ENCODE data around the gene WIPF3.

WIPF3 gene

GRCh38 chr7:29809533-29810155, 3.3 kb downstream of the WIPF3 start:
- peak in 1 of 2 experiments; percentile 25 for DNase-seq

GRCh38 chr7:29810297-29810696, 4.0 kb downstream of the WIPF3 start:
- no peak for DNase-seq

GRCh38 chr7:29810813-29811482, 4.6 kb downstream of the WIPF3 start:
- DNase-seq, result no peak

GRCh38 chr7:29811586-29811985, 5.3 kb downstream of the WIPF3 start:
- peak; percentile 31 to 48 for DNase-seq

GRCh38 chr7:29812185-29812876, 6.0 kb downstream of the WIPF3 start:
- DNase-seq, result no peak

- no peak for DNase-seq
Observed at GRCh38 chr7:29815181-29816105, 9.1 kb downstream of the WIPF3 start.

GRCh38 chr7:29818308-29818707, 12.0 kb downstream of the WIPF3 start:
- DNase-seq, result no peak

GRCh38 chr7:29825775-29826529, 19.6 kb downstream of the WIPF3 start:
- no peak for DNase-seq

GRCh38 chr7:29826530-29826822, 20.2 kb downstream of the WIPF3 start:
- DNase-seq, result no peak

GRCh38 chr7:29826904-29827303, 20.6 kb downstream of the WIPF3 start:
- DNase-seq, result no peak

GRCh38 chr7:29831705-29832104, 25.4 kb downstream of the WIPF3 start:
- DNase-seq, result no peak

- DNase-seq, result no peak
Observed at GRCh38 chr7:29833929-29834328, 27.6 kb downstream of the WIPF3 start.

GRCh38 chr7:29835718-29836117, 29.4 kb downstream of the WIPF3 start:
- DNase-seq, result no peak

GRCh38 chr7:29839302-29839701, 33.0 kb downstream of the WIPF3 start:
- no peak for DNase-seq

GRCh38 chr7:29839921-29840320, 33.6 kb downstream of the WIPF3 start:
- DNase-seq, result no peak

- DNase-seq, result no peak
Observed at GRCh38 chr7:29840701-29841100, 34.4 kb downstream of the WIPF3 start.

- DNase-seq, result no peak
Observed at GRCh38 chr7:29841926-29842701, 35.8 kb downstream of the WIPF3 start.

GRCh38 chr7:29843093-29843492, 36.8 kb downstream of the WIPF3 start:
- DNase-seq, result peak; percentile 13 to 16

GRCh38 chr7:29843726-29844125, 37.4 kb downstream of the WIPF3 start:
- no peak for DNase-seq

- DNase-seq, result peak in 1 of 2 experiments; percentile 32
Observed at GRCh38 chr7:29844559-29844958, 38.3 kb downstream of the WIPF3 start.

GRCh38 chr7:29847496-29847895, 41.2 kb downstream of the WIPF3 start:
- DNase-seq, result no peak

- DNase-seq, result no peak
Observed at GRCh38 chr7:29847916-29848315, 41.6 kb downstream of the WIPF3 start.

Measured in NCI-H187 (cell line).